Measurements from ENCODE around the gene KIF26B.
A peak's percentile ranks its signal among the peaks of the same experiment; 100 is the strongest.

The KIF26B gene

GRCh38 chr1:245148069-245148468 is 6.7 kb upstream of the KIF26B start:
- Histone ChIP-seq H3K27me3 (replicated peaks; ENCODE audit: insufficient read depth, low read length) (no peaks in the 10 kb centered on the region), H3K9me2 (replicated peaks; ENCODE audit: insufficient read depth, low read length) (no peaks in the 10 kb centered on the region), H3K9ac (ENCODE audit: low read length) (no peak overlapping the region), H3K27ac (ENCODE audit: low read length) (no peak overlapping the region), H3K4me1 (ENCODE audit: low read length) (no peaks in the 10 kb centered on the region), H4K20me1 (ENCODE audit: insufficient read depth, low read length) (no peaks in the 10 kb centered on the region), H3F3A (ENCODE audit: insufficient read depth, low read length) (no peaks in the 10 kb centered on the region), H3K4me3 (ENCODE audit: low read length) (no peak overlapping the region), H3K4me2 (ENCODE audit: low read depth, low read length) (no peak overlapping the region), H3K9me3 (replicated peaks; ENCODE audit: insufficient read depth, low read length) (no peaks in the 10 kb centered on the region), H2AFZ (ENCODE audit: low read length) (no peak overlapping the region), H3K79me2 (ENCODE audit: low read length) (no peaks in the 10 kb centered on the region), H3K36me3 (replicated peaks; ENCODE audit: insufficient read depth, low read length) (no peaks in the 10 kb centered on the region)
- no peak for DNase-seq
- no peak for TF ChIP-seq CTCF (IDR thresholded peaks at IDR 0.05; ENCODE audit: low read length)
- no peak for TF ChIP-seq EZH2phosphoT487 (IDR thresholded peaks at IDR 0.05; ENCODE audit: low read length)
- TF ChIP-seq EZH2 (optimal IDR thresholded peaks at IDR 0.05; ENCODE audit: low read depth, low read length) = no peak

GRCh38 chr1:245148861-245149260 is 5.9 kb upstream of the KIF26B start:
- Histone ChIP-seq H3K4me1 (ENCODE audit: low read length) (no peaks in the 10 kb centered on the region), H3K9me2 (replicated peaks; ENCODE audit: insufficient read depth, low read length) (no peaks in the 10 kb centered on the region), H3K27ac (ENCODE audit: low read length) (no peak overlapping the region), H2AFZ (ENCODE audit: low read length) (no peak overlapping the region), H3K36me3 (replicated peaks; ENCODE audit: insufficient read depth, low read length) (no peaks in the 10 kb centered on the region), H3K4me2 (ENCODE audit: low read depth, low read length) (no peak overlapping the region), H4K20me1 (ENCODE audit: insufficient read depth, low read length) (no peaks in the 10 kb centered on the region), H3K9ac (ENCODE audit: low read length) (no peak overlapping the region), H3K9me3 (replicated peaks; ENCODE audit: insufficient read depth, low read length) (no peaks in the 10 kb centered on the region), H3K27me3 (replicated peaks; ENCODE audit: insufficient read depth, low read length) (0 out of 2 replicates have a peak, but pooled peaks cover 2% of the 10 kb centered on the region), H3K79me2 (ENCODE audit: low read length) (no peaks in the 10 kb centered on the region), H3F3A (ENCODE audit: insufficient read depth, low read length) (no peaks in the 10 kb centered on the region), H3K4me3 (ENCODE audit: low read length) (no peak overlapping the region)
- TF ChIP-seq EZH2 (optimal IDR thresholded peaks at IDR 0.05; ENCODE audit: low read depth, low read length) (no peak), CTCF (IDR thresholded peaks at IDR 0.05; ENCODE audit: low read length) (no peak), EZH2phosphoT487 (IDR thresholded peaks at IDR 0.05; ENCODE audit: low read length) (no peak)
- no peak for DNase-seq

GRCh38 chr1:245153081-245153551 is 1.7 kb upstream of the KIF26B start:
- Histone ChIP-seq H3K4me2 (ENCODE audit: low read depth, low read length) (peak overlapping the region; percentile 93), H3K27me3 (replicated peaks; ENCODE audit: insufficient read depth, low read length) (peaks cover 15% of the 10 kb centered on the region), H3K79me2 (ENCODE audit: low read length) (no peaks in the 10 kb centered on the region), H3K9me2 (replicated peaks; ENCODE audit: insufficient read depth, low read length) (no peaks in the 10 kb centered on the region), H2AFZ (ENCODE audit: low read length) (peak overlapping the region; percentile 74), H3K27ac (ENCODE audit: low read length) (no peak overlapping the region), H3K4me3 (ENCODE audit: low read length) (peak overlapping the region; percentile 61), H3F3A (ENCODE audit: insufficient read depth, low read length) (no peaks in the 10 kb centered on the region), H4K20me1 (ENCODE audit: insufficient read depth, low read length) (no peaks in the 10 kb centered on the region), H3K4me1 (ENCODE audit: low read length) (0 out of 2 replicates have a peak, but pooled peaks cover 5% of the 10 kb centered on the region), H3K36me3 (replicated peaks; ENCODE audit: insufficient read depth, low read length) (no peaks in the 10 kb centered on the region), H3K9me3 (replicated peaks; ENCODE audit: insufficient read depth, low read length) (no peaks in the 10 kb centered on the region), H3K9ac (ENCODE audit: low read length) (no peak overlapping the region)
- no peak for TF ChIP-seq EZH2 (optimal IDR thresholded peaks at IDR 0.05; ENCODE audit: low read depth, low read length)
- TF ChIP-seq CTCF (IDR thresholded peaks at IDR 0.05; ENCODE audit: low read length) = peak; percentile 83
- DNase-seq = peak; percentile 82

Data from MM.1S (cell line).